Panc1 (cell line): ENCODE data around the gene SHB.

Experiments used
- CTCF ChIP-seq: fragments of 450-650 bp; IDR thresholded peaks from 2 replicates; pipeline ENCODE4 v1.5.1; 2017; ENCODE audit warnings: mild to moderate bottlenecking
- POLR2AphosphoS5 ChIP-seq: IDR thresholded peaks from 2 replicates; pipeline ENCODE4 v1.6.1; 2012; ENCODE audit warnings: mild to moderate bottlenecking, low read depth, low read length, moderate library complexity
- REST ChIP-seq, 2 experiments: IDR thresholded peaks; 2 replicates each; pipeline ENCODE4 v1.6.1; 2011 to 2012; ENCODE audit warnings: low read depth in 2 of 2, control low read depth in 1 of 2, low read length in 1 of 2, mild to moderate bottlenecking in 1 of 2, moderate library complexity in 1 of 2; ENCODE audit not compliant: insufficient read depth in 1 of 2
- SIN3A ChIP-seq: IDR thresholded peaks from 2 replicates; pipeline ENCODE4 v1.6.1; 2012; ENCODE audit warnings: low read depth, mild to moderate bottlenecking, low read length, moderate library complexity, borderline replicate concordance; ENCODE audit not compliant: insufficient read depth
- TCF7L2 ChIP-seq: IDR thresholded peaks from 2 replicates; pipeline ENCODE4 v1.6.1; 2011; ENCODE audit warnings: mild to moderate bottlenecking, low read depth, low read length, inconsistent platforms

- no peak for TF ChIP-seq CTCF
- TF ChIP-seq POLR2AphosphoS5, result no peak
- TF ChIP-seq REST (IDR thresholded peaks at IDR 0.05; ENCODE audit: insufficient read depth in 1 of 2, low read depth in 2 of 2, low read length in 1 of 2), result no peak
- no peak for TF ChIP-seq SIN3A
- no peak for TF ChIP-seq TCF7L2
Measured at GRCh38 chr9:38046661-38047300, 22.2 kb downstream of the SHB start.
